Sigmoid colon (tissue), 7 donors: ENCODE measurements around the gene PDZRN3. TPM values are rescaled to one million over a fixed set of nuclear protein-coding genes. Genes with fewer than 3 reads are reported as not detected.
A peak's percentile ranks its signal among the peaks of the same experiment; 100 is the strongest.

Experiments used
- DNase-seq: peaks from one replicate; pipeline ENCODE4 v3.0.0-alpha.2; 2019
- H3K27ac ChIP-seq, 4 donors: fragments of 200-600 bp; sonication (generic); one replicate each; pipeline ENCODE4 v1.5.1; 2016 to 2019; ENCODE audit warnings: mild to moderate bottlenecking in 1 of 4
- H3K27me3 ChIP-seq, 3 donors: fragments of 200-600 bp; sonication (generic); one replicate each; pipeline ENCODE4 v1.5.1; 2019; ENCODE audit warnings: mild to moderate bottlenecking in 1 of 3
- H3K36me3 ChIP-seq, 4 donors: fragments of 200-600 bp; sonication (generic); one replicate each; pipeline ENCODE4 v1.5.1; 2016 to 2019
- H3K4me1 ChIP-seq, 4 donors: fragments of 200-600 bp; sonication (generic); one replicate each; pipeline ENCODE4 v1.5.1; 2017 to 2019
- H3K4me3 ChIP-seq, 4 donors: fragments of 200-600 bp; sonication (generic); one replicate each; pipeline ENCODE4 v1.5.1; 2017 to 2019; ENCODE audit warnings: mild to moderate bottlenecking in 2 of 4, moderate library complexity in 1 of 4
- H3K9me3 ChIP-seq, 4 donors: fragments of 200-600 bp in 3 of 4; sonication (generic) in 3 of 4; one replicate each; pipeline versions ENCODE4 v1.5.1 to v1.6.1; 2013 to 2019
- CTCF ChIP-seq, 4 experiments: fragments of 450-650 bp in 3 of 4; fragments of 200-600 bp in 1 of 4; IDR thresholded peaks; one replicate each; pipeline ENCODE4 v1.5.1; 2016 to 2019; ENCODE audit warnings: antibody characterized with exemption in 4 of 4, mild to moderate bottlenecking in 3 of 4, moderate library complexity in 2 of 4
- EP300 ChIP-seq, 4 donors: sonication (generic); formaldehyde crosslinking; IDR thresholded peaks; one replicate each; pipeline ENCODE4 v1.6.1; 2017; ENCODE audit warnings: antibody characterized with exemption in 4 of 4
- POLR2A ChIP-seq, 2 donors: fragments of 450-650 bp; IDR thresholded peaks; one replicate each; pipeline ENCODE4 v1.6.1; 2016; ENCODE audit warnings: antibody characterized with exemption in 2 of 2, mild to moderate bottlenecking in 2 of 2, moderate library complexity in 2 of 2
- POLR2AphosphoS5 ChIP-seq, 4 donors: sonication (generic); formaldehyde crosslinking; IDR thresholded peaks; one replicate each; pipeline ENCODE4 v1.6.1; 2017; ENCODE audit warnings: antibody characterized with exemption in 4 of 4
- WGBS, 2 donors: extraction: QIAGEN DNeasy Blood & Tissue Kit; methylation state at CpG; one replicate each; pipeline ENCODE4 v1.1.7; 2013; 5-methylcytosine and 5-hydroxymethylcytosine counted together
- intact Hi-C: fragments of 100-400 bp; cut with DNase I; formaldehyde crosslinking; loops from one replicate; pipeline ENCODE4 v1.15.1; 2023
- polyA plus RNA-seq, 3 donors: library from polyadenylated mRNA; stranded (reverse); fragments of 200-250 nt; gene quantifications; one replicate each; pipeline ENCODE4 v1.2.3, GENCODE V29; 2013
- total RNA-seq, 4 donors: library from RNA; depleted of rRNA; stranded (reverse); fragments of >200 nt; gene quantifications; one replicate each; pipeline ENCODE4 v1.1.0, GENCODE V29; 2016
- donor health status: healthy with polysubstance abuse.
- donor health status: Bipolar disorder and iron deficiency.
- donor health status: healthy.

The PDZRN3 gene
- total and polyA plus RNA-seq, 7 donors = 7.2 to 209 (median 172) TPM

GRCh38 chr3:73510334-73510733 is 114.4 kb downstream of the PDZRN3 start:
- 80 to 83% methylated on average over 4 of the region's 4 CpGs for WGBS, 2 donors
- Histone ChIP-seq H3K27ac (peak overlapping the region; percentile 85 to 90 (median 86)), H3K4me1 (peaks cover 0 to 91% (median 76%) of the 10 kb centered on the region in 4 donors), H3K36me3 (no peaks in the 10 kb centered on the region), H3K9me3 (no peaks in the 10 kb centered on the region), H3K27me3 (no peaks in the 10 kb centered on the region), H3K4me3 (no peak overlapping the region)
- TF ChIP-seq POLR2AphosphoS5 (IDR thresholded peaks at IDR 0.05) (no peak), POLR2A (IDR thresholded peaks at IDR 0.05) (no peak), EP300 (IDR thresholded peaks at IDR 0.05) (no peak), CTCF (IDR thresholded peaks at IDR 0.05) (no peak)
- intact Hi-C loops = loop anchor here (5.0 kb wide), 1 partner anchor 217 kb away; no protein-coding TSS in a partner anchor
- no peak for DNase-seq

DNA sequence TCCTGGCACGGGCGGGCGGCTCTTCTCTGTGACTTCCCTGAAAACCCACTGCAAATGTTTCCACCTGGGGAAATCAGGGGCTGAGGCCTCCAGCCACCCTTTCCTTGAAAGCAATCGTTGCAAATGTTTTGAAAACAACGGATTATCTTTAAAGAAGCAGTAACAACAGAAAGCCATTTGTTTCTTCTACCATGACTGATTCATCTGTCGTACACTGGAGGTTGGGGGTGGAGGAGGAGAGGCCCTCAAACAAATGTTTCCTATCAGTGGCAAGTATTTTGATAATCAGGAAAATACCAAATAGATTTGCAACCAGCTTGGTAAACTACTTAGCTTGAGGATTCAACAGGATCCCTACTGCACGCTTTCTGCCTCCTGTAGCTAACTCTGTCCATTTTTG is 114.9 kb downstream of the PDZRN3 start:
- no peak overlapping the region for H3K4me3 ChIP-seq
- peaks cover 0 to 93% (median 75%) of the 10 kb centered on the region in 4 donors for H3K4me1 ChIP-seq
- TF ChIP-seq POLR2A (IDR thresholded peaks at IDR 0.05) (no peak), CTCF (IDR thresholded peaks at IDR 0.05) (no peak), EP300 (IDR thresholded peaks at IDR 0.05) (no peak), POLR2AphosphoS5 (IDR thresholded peaks at IDR 0.05) (no peak)
- no peak for DNase-seq
- no peaks in the 10 kb centered on the region for H3K27me3 ChIP-seq
- H3K36me3 ChIP-seq = no peaks in the 10 kb centered on the region
- intact Hi-C loops = loop anchor here (5.0 to 10.0 kb wide), 3 partner anchors 145 to 337 kb away; no protein-coding TSS in a partner anchor
- peak overlapping the region; percentile 85 to 90 (median 86) for H3K27ac ChIP-seq
- no peaks in the 10 kb centered on the region for H3K9me3 ChIP-seq
- 32 to 44% methylated on average over 7 of the region's 7 CpGs for WGBS, 2 donors

- no peaks in the 10 kb centered on the region for H3K36me3 ChIP-seq
- H3K27ac ChIP-seq = peak overlapping the region; percentile 85 to 90 (median 86)
- H3K4me1 ChIP-seq = peaks cover 0 to 93% (median 75%) of the 10 kb centered on the region in 4 donors
- no peaks in the 10 kb centered on the region for H3K9me3 ChIP-seq
- TF ChIP-seq EP300 (IDR thresholded peaks at IDR 0.05) (no peak), CTCF (IDR thresholded peaks at IDR 0.05) (no peak), POLR2A (IDR thresholded peaks at IDR 0.05) (no peak), POLR2AphosphoS5 (IDR thresholded peaks at IDR 0.05) (no peak)
- DNase-seq = no peak
- 72 to 78% methylated on average over 5 of the region's 5 CpGs for WGBS, 2 donors
- H3K4me3 ChIP-seq = no peak overlapping the region
- intact Hi-C loops = loop anchor here (5.0 to 10.0 kb wide), 2 partner anchors 144 to 338 kb away; no protein-coding TSS in a partner anchor
- no peaks in the 10 kb centered on the region for H3K27me3 ChIP-seq
These were observed 115.7 kb downstream of the PDZRN3 start for GRCh38 chr3:73509066-73509465.

DNA sequence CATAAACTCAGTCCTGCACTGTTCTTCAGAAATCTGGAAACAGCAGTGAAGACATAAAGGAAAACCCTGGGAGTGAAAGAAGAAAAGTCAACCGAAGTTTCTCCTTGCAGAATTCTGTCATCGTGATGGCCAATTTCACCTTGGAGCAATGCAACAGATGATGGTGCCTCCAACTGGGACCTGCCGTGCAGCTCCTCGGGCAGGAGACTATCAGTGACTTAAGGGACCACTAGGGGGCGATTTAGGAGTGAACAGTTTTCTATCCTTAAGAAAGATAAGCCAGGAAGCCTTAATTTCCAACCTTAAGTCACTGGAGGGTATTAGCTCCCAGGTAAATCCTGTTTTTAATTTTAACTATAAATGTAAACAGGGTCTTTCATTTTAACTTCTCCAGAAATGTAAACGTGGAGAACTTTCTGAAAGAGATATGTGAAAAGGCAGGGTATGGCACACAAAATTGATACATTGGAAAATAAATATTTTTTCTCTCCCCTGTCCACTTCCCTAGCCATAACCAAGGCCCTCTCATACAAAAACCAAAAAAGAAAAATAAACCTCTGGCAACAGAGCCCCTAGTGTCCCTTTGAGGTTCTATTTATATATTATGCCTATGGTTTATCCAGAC is 116.3 kb downstream of the PDZRN3 start:
- Histone ChIP-seq H3K4me1 (peaks cover 0 to 93% (median 75%) of the 10 kb centered on the region in 4 donors), H3K27ac (peak overlapping the region; percentile 85 to 90 (median 86)), H3K36me3 (no peaks in the 10 kb centered on the region), H3K27me3 (no peaks in the 10 kb centered on the region), H3K4me3 (no peak overlapping the region), H3K9me3 (no peaks in the 10 kb centered on the region)
- no peak for TF ChIP-seq POLR2AphosphoS5 (IDR thresholded peaks at IDR 0.05)
- no peak for TF ChIP-seq POLR2A (IDR thresholded peaks at IDR 0.05)
- TF ChIP-seq CTCF (IDR thresholded peaks at IDR 0.05) = peak in 3 of 4 experiments; percentile 69 to 79 (median 70)
- no peak for TF ChIP-seq EP300 (IDR thresholded peaks at IDR 0.05)
- DNase-seq = no peak
- intact Hi-C loops = loop anchor here (5.0 to 10.0 kb wide), 2 partner anchors 144 to 339 kb away; no protein-coding TSS in a partner anchor
- 8 to 15% methylated on average over 6 of the region's 6 CpGs for WGBS, 2 donors
